IMR-90 (cell line): ENCODE measurements around the gene GALNT16. TPM values are rescaled to one million over a fixed set of nuclear protein-coding genes. Genes with fewer than 3 reads are reported as not detected.

Experiments used
- ATAC-seq: fragments of 200-7000 bp; cut with Tn5 transposase; 2 replicates; pipeline ENCODE4 v1.9.1; 2020; ENCODE audit warnings: low read depth, mild to moderate bottlenecking, moderate library complexity
- BruUV-seq: library from RNA; stranded (reverse); fragments of 400-500 nt; replicated peaks from 2 replicates; lab custom pipeline; 2021; lab: Mats Ljungman, UMichigan
- CTCF ChIA-PET: fragments of 300-600 bp; formaldehyde crosslinking; extraction: SDS; loops from one replicate; lab custom pipeline; 2021; ENCODE audit warnings: antibody characterized with exemption; lab: Yijun Ruan, JAX
- POLR2A ChIA-PET: fragments of 300-600 bp; sonication (Branson Sonifier 250); formaldehyde crosslinking; loops from one replicate; lab custom pipeline; 2022; ENCODE audit warnings: antibody characterized with exemption; ENCODE audit not compliant: unreplicated experiment; lab: Charles Lee
- DNase-seq: peaks from one replicate; pipeline ENCODE4 v3.0.0; 2013
- H2AFZ ChIP-seq: replicated peaks from 2 replicates; pipeline ENCODE3; 2013; ENCODE audit warnings: low read length, mild to moderate bottlenecking; ENCODE audit not compliant: poor library complexity
- H2AK5ac ChIP-seq: 2 replicates; pipeline ENCODE4 v1.6.1; 2013; ENCODE audit warnings: low read depth, low read length, inconsistent platforms
- H2AK9ac ChIP-seq: replicated peaks from 2 replicates; pipeline ENCODE3; 2013; ENCODE audit warnings: mild to moderate bottlenecking, low read depth, low read length, moderate library complexity; ENCODE audit not compliant: poor library complexity
- H2BK120ac ChIP-seq: 2 replicates; pipeline ENCODE4 v1.6.1; 2013; ENCODE audit warnings: low read depth, low read length, inconsistent platforms
- H2BK15ac ChIP-seq: 3 replicates; pipeline ENCODE4 v1.6.1; 2013; ENCODE audit warnings: low read depth, low read length, inconsistent platforms
- H2BK20ac ChIP-seq: 2 replicates; pipeline ENCODE4 v1.6.1; 2013; ENCODE audit warnings: low read depth, mild to moderate bottlenecking, inconsistent platforms, low read length, moderate library complexity
- H2BK5ac ChIP-seq: 2 replicates; pipeline ENCODE4 v1.6.1; 2013; ENCODE audit warnings: mild to moderate bottlenecking, low read depth, low read length, inconsistent platforms; ENCODE audit not compliant: poor library complexity, severe bottlenecking
- H3K14ac ChIP-seq: replicated peaks from 2 replicates; pipeline ENCODE4 v1.6.1; 2013; ENCODE audit warnings: low read depth, low read length, inconsistent platforms
- H3K18ac ChIP-seq: 2 replicates; pipeline ENCODE4 v1.6.1; 2013; ENCODE audit warnings: low read depth, low read length, control low read depth
- H3K23ac ChIP-seq: 2 replicates; pipeline ENCODE4 v1.6.1; 2013; ENCODE audit warnings: low read depth, low read length, inconsistent platforms
- H3K27ac ChIP-seq: 2 replicates; pipeline ENCODE4 v1.5.1; 2013; ENCODE audit warnings: mild to moderate bottlenecking, control low read depth, low read length; ENCODE audit not compliant: insufficient read depth
- H3K27me3 ChIP-seq: 2 replicates; pipeline ENCODE4 v1.6.1; 2013; ENCODE audit warnings: low read length; ENCODE audit not compliant: control insufficient read depth, insufficient read depth
- H3K36me3 ChIP-seq: 2 replicates; pipeline ENCODE4 v1.6.1; 2013; ENCODE audit warnings: low read length, mixed read lengths; ENCODE audit not compliant: control insufficient read depth, insufficient read depth
- H3K4ac ChIP-seq: 2 replicates; pipeline ENCODE4 v1.6.1; 2013; ENCODE audit warnings: low read depth, low read length, inconsistent platforms
- H3K4me1 ChIP-seq: 2 replicates; pipeline ENCODE4 v1.6.1; 2013; ENCODE audit warnings: low read length, mixed read lengths; ENCODE audit not compliant: control insufficient read depth, insufficient read depth
- H3K4me2 ChIP-seq: 2 replicates; pipeline ENCODE4 v1.6.1; 2013; ENCODE audit warnings: low read depth, mild to moderate bottlenecking, control low read depth, low read length, moderate library complexity
- H3K4me3 ChIP-seq: 2 replicates; pipeline ENCODE4 v1.5.1; 2013; ENCODE audit warnings: low read depth, mild to moderate bottlenecking, control low read depth, low read length, moderate library complexity; ENCODE audit not compliant: insufficient read depth
- H3K56ac ChIP-seq: 2 replicates; pipeline ENCODE4 v1.6.1; 2013; ENCODE audit warnings: low read length, inconsistent platforms; ENCODE audit not compliant: insufficient read depth; ENCODE audit errors: extremely low read depth
- H3K79me1 ChIP-seq, 2 experiments: 2 replicates each; pipeline ENCODE4 v1.6.1; 2013; ENCODE audit warnings: low read length in 2 of 2, inconsistent platforms in 1 of 2, low read depth in 1 of 2
- H3K9ac ChIP-seq: 2 replicates; pipeline ENCODE4 v1.6.1; 2013; ENCODE audit warnings: low read depth, low read length, control low read depth
- H3K9me1 ChIP-seq: 2 replicates; pipeline ENCODE4 v1.6.1; 2013; ENCODE audit warnings: low read length, inconsistent platforms; ENCODE audit not compliant: insufficient read depth
- H3K9me3 ChIP-seq: 2 replicates; pipeline ENCODE4 v1.6.1; 2013; ENCODE audit warnings: low read length; ENCODE audit not compliant: control insufficient read depth, insufficient read depth
- H4K20me1 ChIP-seq: 2 replicates; pipeline ENCODE4 v1.6.1; 2013; ENCODE audit warnings: low read length, inconsistent platforms; ENCODE audit not compliant: insufficient read depth
- H4K5ac ChIP-seq: 2 replicates; pipeline ENCODE4 v1.6.1; 2013; ENCODE audit warnings: mild to moderate bottlenecking, low read depth, low read length, control low read depth
- H4K8ac ChIP-seq, 2 experiments: 2 replicates each; pipeline ENCODE4 v1.6.1; 2013; ENCODE audit warnings: low read depth in 2 of 2, low read length in 2 of 2, control low read depth in 1 of 2, inconsistent platforms in 1 of 2
- H4K91ac ChIP-seq: 2 replicates; pipeline ENCODE4 v1.6.1; 2013; ENCODE audit warnings: low read depth, low read length, inconsistent platforms; ENCODE audit not compliant: insufficient read depth
- CTCF ChIP-seq: conservative IDR thresholded peaks from 2 replicates; pipeline ENCODE4 v1.5.1; 2012; ENCODE audit warnings: mild to moderate bottlenecking, low read depth, low read length, improper control_type of control experiment
- MAFK ChIP-seq: IDR thresholded peaks from 2 replicates; pipeline ENCODE4 v1.6.1; 2012; ENCODE audit warnings: low read depth, low read length, improper control_type of control experiment
- POLR2A ChIP-seq: IDR thresholded peaks from 2 replicates; pipeline ENCODE4 v1.6.1; 2012; ENCODE audit warnings: mild to moderate bottlenecking, low read depth, low read length
- SMC3 ChIP-seq: fragments of 150-350 bp; IDR thresholded peaks from 2 replicates; pipeline ENCODE4 v1.6.1; 2016; ENCODE audit warnings: low read depth, mild to moderate bottlenecking, antibody characterized with exemption, low read length, moderate library complexity
- WGBS, 2 experiments: methylation state at CpG; one replicate each; pipeline versions ENCODE4 v1.1.5 to v1.1.7; 2013; ENCODE audit warnings: missing lambda C conversion rate in 2 of 2; ENCODE audit not compliant: insufficient read length in 1 of 2; ENCODE audit errors: extremely low coverage in 2 of 2; 5-methylcytosine and 5-hydroxymethylcytosine counted together
- dilution Hi-C: fragments of 300-500 bp; cut with HindIII; formaldehyde crosslinking; loops from one replicate; pipeline ENCODE4 v1.14.3; 2018; ENCODE audit warnings: low sequenced_read_pairs; ENCODE audit not compliant: unreplicated experiment
- in situ Hi-C: fragments of 300-500 bp; cut with MboI; formaldehyde crosslinking; loops from 3 replicates; pipeline ENCODE4 v1.14.3; 2019; ENCODE audit warnings: low sequenced_read_pairs, inconsistent platforms, mixed read lengths
- intact Hi-C: fragments of 100-400 bp; cut with micrococcal nuclease; formaldehyde crosslinking; loops from 2 replicates; pipeline ENCODE4 v1.10.0; 2022
- polyA plus RNA-seq, 3 experiments: library from polyadenylated mRNA; depleted of rRNA; stranded (reverse); fragments of >200 nt; gene quantifications; 2 replicates each; pipeline ENCODE4 v1.2.3, GENCODE V29; 2012; ENCODE audit warnings: low replicate concordance in 1 of 3
- total RNA-seq: library from RNA; depleted of rRNA; stranded (reverse); fragments of >200 nt; gene quantifications from 2 replicates; pipeline ENCODE4 v1.2.3, GENCODE V29; 2012

GALNT16 gene
- total and polyA plus RNA-seq, 2 of the 4 experiments (the other 2 are of a cell fraction) = 0.36 to 1.5 TPM

DNA sequence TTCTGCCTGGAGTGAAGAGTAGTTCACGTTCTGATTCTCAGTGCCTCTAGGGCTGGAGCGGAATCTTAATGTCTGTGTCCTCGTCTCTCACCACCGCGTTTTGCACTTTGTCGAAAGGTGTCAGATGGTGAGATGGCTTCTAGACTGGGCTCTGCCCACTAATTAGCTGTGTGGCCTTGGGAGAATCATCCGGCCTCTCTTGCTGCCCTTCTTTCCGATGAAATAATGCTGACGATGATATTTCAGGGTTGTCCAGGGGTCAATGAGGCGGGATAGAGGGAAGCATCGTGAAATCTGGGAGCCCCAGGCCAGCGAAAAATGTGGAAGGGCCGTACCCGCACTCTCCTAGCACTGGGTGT lies 811 bp upstream of the GALNT16 start:
- no peak overlapping the region for H2BK20ac ChIP-seq
- no peaks in the 10 kb centered on the region for H3K9me3 ChIP-seq
- peaks cover 2% of the 10 kb centered on the region; the same call in 1 of the 2 replicates for H3K4me1 ChIP-seq
- no peak overlapping the region for H4K8ac ChIP-seq
- no peak overlapping the region for H2AK5ac ChIP-seq
- DNase-seq (no peak), ATAC-seq (no peak)
- CTCF ChIA-PET = interaction anchor here (0.6 to 1.8 kb wide), 4 partner anchors 10 to 112 kb away, joined by 3 to 6 read pairs (median 5); no protein-coding TSS in a partner anchor
- H3K36me3 ChIP-seq = no peaks in the 10 kb centered on the region
- H3K18ac ChIP-seq = no peak overlapping the region
- peak overlapping the region; percentile 48 for H2AK9ac ChIP-seq
- no peak overlapping the region for H3K4ac ChIP-seq
- H4K20me1 ChIP-seq = peaks cover 8% of the 10 kb centered on the region
- H3K14ac ChIP-seq = no peak overlapping the region
- H2AFZ ChIP-seq = peak overlapping the region; percentile 90
- H4K5ac ChIP-seq = no peak overlapping the region
- H2BK5ac ChIP-seq = no peak overlapping the region
- no peak overlapping the region for H2BK120ac ChIP-seq
- intact Hi-C loops (no loop called here), dilution Hi-C loops (no loop called here), in situ Hi-C loops (loop anchor here (25.0 kb wide), 1 partner anchor 478 kb away; no protein-coding TSS in a partner anchor)
- no TSS peak for BruUV-seq
- 20% methylated on average over 7 of the region's 14 CpGs; no CpG with 5 or more reads in 1 of the 2 experiments for WGBS, 2 experiments
- no peak overlapping the region for H3K9ac ChIP-seq
- no peak overlapping the region for H4K91ac ChIP-seq
- no peak overlapping the region; the same call in 1 of the 2 replicates for H3K4me3 ChIP-seq
- H3K9me1 ChIP-seq = peaks cover 7% of the 10 kb centered on the region; the same call in 1 of the 2 replicates
- H3K27ac ChIP-seq = no peak overlapping the region
- peak overlapping the region; percentile 41; the same call in 1 of the 2 replicates for H3K23ac ChIP-seq
- POLR2A ChIA-PET = no interaction called here
- H3K27me3 ChIP-seq = peaks cover 68% of the 10 kb centered on the region
- no peaks in the 10 kb centered on the region for H3K79me1 ChIP-seq
- H2BK15ac ChIP-seq = no peak overlapping the region
- TF ChIP-seq SMC3 (no peak), CTCF (no peak), POLR2A (no peak), MAFK (peak; percentile 87)
- H3K4me2 ChIP-seq = peak overlapping the region; percentile 85; the same call in 1 of the 2 replicates
- no peak overlapping the region for H3K56ac ChIP-seq
